22Rv1 (cell line): ENCODE data around the gene TSBP1.

Source experiments
- CTCF ChIP-seq: fragments of 450-650 bp; IDR thresholded peaks from 2 replicates; pipeline ENCODE4 v1.5.1; 2017; ENCODE audit warnings: mild to moderate bottlenecking
- ZFX ChIP-seq: fragments of 450-650 bp; IDR thresholded peaks from 2 replicates; pipeline ENCODE4 v1.6.1; 2017; ENCODE audit warnings: antibody characterized with exemption, borderline replicate concordance

DNA sequence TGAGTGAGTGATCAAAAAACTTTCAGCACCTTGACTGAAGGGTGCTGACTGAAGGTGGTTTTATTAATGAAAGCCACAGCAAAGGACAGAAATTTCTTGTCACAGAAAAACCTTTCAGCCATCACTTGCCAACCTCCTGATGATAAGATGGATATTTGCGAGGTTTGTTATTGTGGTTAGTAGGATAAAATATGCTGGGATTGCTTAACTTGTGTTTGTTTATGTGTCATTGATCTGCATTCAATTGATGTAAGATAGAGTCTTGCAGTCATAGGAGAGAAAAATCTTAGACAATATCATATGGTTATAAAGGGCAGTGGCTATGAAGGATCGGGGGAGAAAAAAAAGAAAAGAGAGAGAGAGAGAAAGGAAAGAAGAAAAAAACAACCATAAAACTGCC lies 1.2 kb downstream of the TSBP1 start:
- TF ChIP-seq CTCF (no peak), ZFX (no peak)
